K562 (cell line): ENCODE data around the gene SMIM22. TPM values are rescaled to one million over a fixed set of nuclear protein-coding genes. Genes with fewer than 3 reads are reported as not detected.

Source experiments
- ATAC-seq: fragments of 200-7000 bp; cut with Tn5 transposase; 3 replicates; pipeline ENCODE4 v1.9.1; 2020; ENCODE audit warnings: moderate library complexity
- BruUV-seq: library from RNA; stranded (reverse); fragments of 400-500 nt; replicated peaks from 2 replicates; lab custom pipeline; 2021; lab: Mats Ljungman, UMichigan
- CTCF ChIA-PET: fragments of 300-600 bp; formaldehyde crosslinking; extraction: SDS; loops from one replicate; lab custom pipeline; 2021; ENCODE audit warnings: low intra/inter-chr PET ratio; lab: Yijun Ruan, JAX
- POLR2A ChIA-PET: fragments of 300-600, 350-650 bp; sonication (Branson Sonifier 250); formaldehyde crosslinking; extraction: SDS; loops from one replicate; lab custom pipeline; 2021; ENCODE audit warnings: antibody characterized with exemption, inconsistent platforms; lab: Yijun Ruan, JAX
- DNase-seq, 4 experiments: peaks; one replicate each; pipeline versions ENCODE4 v3.0.0 to v3.0.0-alpha.2; 2011 to 2018; ENCODE audit warnings: low spot score in 3 of 4, mixed read lengths in 3 of 4; ENCODE audit errors: extremely low read depth in 1 of 4
- FAIRE-seq: peaks from 2 replicates; lab custom pipeline; 2011; peaks lifted over from hg19 to GRCh38; lab: Jason Lieb, UNC
- H2AFZ ChIP-seq: 2 replicates; pipeline ENCODE4 v1.6.0; 2011; ENCODE audit warnings: low read depth, low read length, control low read depth, inconsistent platforms
- H3K27ac ChIP-seq: fragments of 200-600 bp; 3 replicates; pipeline ENCODE4 v1.8.0; 2011; ENCODE audit warnings: low read depth, mild to moderate bottlenecking, control low read depth, inconsistent platforms, low read length, moderate library complexity, mixed read lengths; ENCODE audit errors: extremely low read depth
- H3K27me3 ChIP-seq, 2 experiments: fragments of 300-600 bp in 1 of 2; 2 replicates in 1 of 2; 3 replicates in 1 of 2; pipeline versions ENCODE4 v1.6.0 to v1.8.0; 2011; ENCODE audit warnings: inconsistent platforms in 2 of 2, low read length in 2 of 2, mild to moderate bottlenecking in 1 of 2, mixed read lengths in 1 of 2, moderate library complexity in 1 of 2; ENCODE audit not compliant: control insufficient read depth in 2 of 2, insufficient read depth in 2 of 2
- H3K36me3 ChIP-seq: fragments of 300-600 bp; 3 replicates; pipeline ENCODE4 v1.8.0; 2011; ENCODE audit warnings: mild to moderate bottlenecking, low read length, inconsistent platforms; ENCODE audit not compliant: control insufficient read depth, insufficient read depth
- H3K4me1 ChIP-seq, 2 experiments: fragments of 200-600 bp in 1 of 2; replicated peaks in 1 of 2; 2 replicates in 1 of 2; 3 replicates in 1 of 2; pipeline versions ENCODE4 v1.5.1 to v1.8.0; 2011; ENCODE audit warnings: inconsistent platforms in 2 of 2, low read length in 2 of 2, mild to moderate bottlenecking in 1 of 2, mixed read lengths in 1 of 2, moderate library complexity in 1 of 2; ENCODE audit not compliant: control insufficient read depth in 2 of 2, insufficient read depth in 2 of 2
- H3K4me2 ChIP-seq: 2 replicates; pipeline ENCODE4 v1.6.1; 2011; ENCODE audit warnings: low read length, control low read depth, inconsistent platforms, mixed read lengths; ENCODE audit not compliant: insufficient read depth
- H3K4me3 ChIP-seq: fragments of 200-600 bp; sonication (generic), shearing (Covaris generic); 2 replicates; pipeline ENCODE4 v1.5.1; 2016; ENCODE audit warnings: control low read depth, inconsistent platforms
- H3K79me2 ChIP-seq: fragments of 200-600 bp; 3 replicates; pipeline ENCODE4 v1.8.0; 2011; ENCODE audit warnings: low read length, inconsistent platforms; ENCODE audit not compliant: control insufficient read depth, insufficient read depth
- H3K9ac ChIP-seq, 2 experiments: 2 replicates each; pipeline versions ENCODE4 v1.6.0 to v1.6.1; 2011; ENCODE audit warnings: low read depth in 2 of 2, low read length in 2 of 2, control low read depth in 1 of 2, inconsistent platforms in 1 of 2, mild to moderate bottlenecking in 1 of 2, mixed read lengths in 1 of 2; ENCODE audit not compliant: insufficient read depth in 1 of 2
- H3K9me1 ChIP-seq: one replicate; pipeline ENCODE4 v1.6.0; 2011; ENCODE audit warnings: inconsistent platforms, mild to moderate bottlenecking, low read length, moderate library complexity; ENCODE audit not compliant: control insufficient read depth, insufficient read depth
- H3K9me3 ChIP-seq: replicated peaks from 2 replicates; pipeline ENCODE4 v1.5.1; 2011; ENCODE audit warnings: low read depth, low read length, inconsistent platforms; ENCODE audit not compliant: control insufficient read depth, insufficient read depth
- H4K20me1 ChIP-seq: replicated peaks from 2 replicates; pipeline ENCODE4 v1.6.1; 2011; ENCODE audit warnings: low read length, inconsistent platforms, mixed read lengths; ENCODE audit not compliant: control insufficient read depth, insufficient read depth
- BHLHE40 ChIP-seq: IDR thresholded peaks from 2 replicates; pipeline ENCODE4 v1.6.1; 2011; ENCODE audit warnings: low read length, improper control_type of control experiment
- CHD4 ChIP-seq: fragments of 200-600 bp; sonication (generic); IDR thresholded peaks from 3 replicates; pipeline ENCODE4 v1.6.1; 2012; ENCODE audit warnings: low read depth, mild to moderate bottlenecking, mixed read lengths, low read length, inconsistent platforms; ENCODE audit not compliant: insufficient read depth, insufficient replicate concordance, poor library complexity, severe bottlenecking
- FOSL1 ChIP-seq: fragments of 200-800 bp; sonication (Bioruptor generic); conservative IDR thresholded peaks from 2 replicates; pipeline ENCODE4 v1.6.1; 2016; ENCODE audit warnings: missing genetic modification characterization, missing compliant biosample characterization
- MECOM ChIP-seq: fragments of 250-450 bp; sonication (Bioruptor Pico); IDR thresholded peaks from 2 replicates; pipeline ENCODE4 v1.8.0; 2022; ENCODE audit warnings: inconsistent platforms
- NBN ChIP-seq: fragments of 450-650 bp; IDR thresholded peaks from 2 replicates; pipeline ENCODE4 v1.6.1; 2016; ENCODE audit warnings: low read depth, mild to moderate bottlenecking
- NR1H2 ChIP-seq: sonication (generic); formaldehyde crosslinking; IDR thresholded peaks from 2 replicates; pipeline ENCODE4 v1.4.0; 2020; ENCODE audit warnings: mild to moderate bottlenecking, missing genetic modification reagents
- POLR3G ChIP-seq: IDR thresholded peaks from 2 replicates; pipeline ENCODE4 v1.6.1; 2011; ENCODE audit not compliant: insufficient read length, insufficient replicate concordance; ENCODE audit errors: extremely low read depth
- RAD51 ChIP-seq: fragments of 450-650 bp; IDR thresholded peaks from 2 replicates; pipeline ENCODE4 v1.7.1; 2016; ENCODE audit warnings: low read depth, mild to moderate bottlenecking, borderline replicate concordance
- RNF2 ChIP-seq: sonication (generic); IDR thresholded peaks from 2 replicates; pipeline ENCODE4 v1.6.1; 2016
- SMAD2 ChIP-seq: fragments of 150-350 bp; IDR thresholded peaks from 2 replicates; pipeline ENCODE4 v1.6.1; 2014; ENCODE audit warnings: low read depth, mild to moderate bottlenecking, low read length
- SMAD3 ChIP-seq: fragments of 450-650 bp; formaldehyde crosslinking; conservative IDR thresholded peaks from 2 replicates; pipeline ENCODE4 v1.4.0; 2020; ENCODE audit warnings: mild to moderate bottlenecking
- SNRNP70 ChIP-seq: fragments of 200-400 bp; formaldehyde crosslinking; optimal IDR thresholded peaks from 2 replicates; pipeline ENCODE3; 2017; ENCODE audit warnings: low read depth, low read length
- TOE1 ChIP-seq, 2 experiments: fragments of 450-650 bp in 1 of 2; sonication (generic) in 1 of 2; formaldehyde crosslinking in 1 of 2; IDR thresholded peaks; 2 replicates each; pipeline versions ENCODE4 v1.7.1 to v1.8.0; 2016 to 2022; ENCODE audit warnings: borderline replicate concordance in 2 of 2, mild to moderate bottlenecking in 2 of 2, antibody characterized with exemption in 1 of 2, inconsistent platforms in 1 of 2, low read depth in 1 of 2, missing genetic modification reagents in 1 of 2, moderate library complexity in 1 of 2
- ZNF140 ChIP-seq: fragments of 250-450 bp; sonication (Bioruptor Pico); IDR thresholded peaks from 2 replicates; pipeline ENCODE4 v1.8.0; 2021; ENCODE audit warnings: moderate library complexity, mild to moderate bottlenecking, inconsistent platforms
- ZNF551 ChIP-seq: fragments of 250-450 bp; sonication (Bioruptor Pico); IDR thresholded peaks from 2 replicates; pipeline ENCODE4 v1.5.0; 2021; ENCODE audit warnings: mild to moderate bottlenecking, moderate library complexity
- WGBS: fragments of 100-300 bp; shearing (Covaris generic); methylation state at CpG from one replicate; pipeline ENCODE4 v1.1.6; 2016; ENCODE audit warnings: low coverage, mixed read lengths; ENCODE audit not compliant: insufficient coverage; ENCODE audit errors: missing lambda C conversion rate; 5-methylcytosine and 5-hydroxymethylcytosine counted together
- in situ Hi-C: fragments of 300-500 bp; cut with MboI; formaldehyde crosslinking; loops from 4 replicates; pipeline ENCODE4 v1.15.0; 2018; ENCODE audit warnings: inconsistent platforms, mixed read lengths
- intact Hi-C: fragments of 100-400 bp; cut with micrococcal nuclease; formaldehyde crosslinking; loops from 2 replicates; pipeline ENCODE4 v1.14.2; 2022
- polyA plus RNA-seq, 8 experiments: library from polyadenylated mRNA; depleted of rRNA in 4 of 8; stranded (reverse) in 5 of 8; unstranded in 3 of 8; fragments of >200 nt; fragmentation: Nextera tagmentation in 2 of 8; fragmentation: Illumina TruSeq in 1 of 8; extraction: Ambion mirVana in 2 of 8; extraction: Trizol in 1 of 8; gene quantifications; 2 replicates each; pipeline versions ENCODE4 v1.2.1 to v1.2.3, GENCODE V29; 2011 to 2014; ENCODE audit warnings: inconsistent platforms in 1 of 8, missing spikeins in 1 of 8
- total RNA-seq, 7 experiments: library from RNA; depleted of rRNA in 6 of 7; stranded (reverse); fragments of >200 nt in 6 of 7; fragmentation: Illumina TruSeq in 2 of 7; extraction: Trizol in 2 of 7; gene quantifications; 2 replicates each; pipeline versions ENCODE4 v1.2.1 to v1.2.3, GENCODE V29; 2011 to 2021; ENCODE audit warnings: low replicate concordance in 1 of 7
- TF ChIP-seq, protein P1 (sequence below): fragments of 150-350 bp; conservative IDR thresholded peaks from 2 replicates; pipeline ENCODE4 v1.6.1; 2014; ENCODE audit warnings: low read length
- TF ChIP-seq, protein P2 (sequence below): fragments of 450-650 bp; formaldehyde crosslinking; IDR thresholded peaks from 2 replicates; pipeline ENCODE4 v1.4.0; 2020; ENCODE audit warnings: mild to moderate bottlenecking, mixed read lengths

Gene SMIM22
- total and polyA plus RNA-seq, 9 of the 15 experiments (the other 6 are each of a cell fraction or from before 2014, with no cell fraction given): not detected

DNA sequence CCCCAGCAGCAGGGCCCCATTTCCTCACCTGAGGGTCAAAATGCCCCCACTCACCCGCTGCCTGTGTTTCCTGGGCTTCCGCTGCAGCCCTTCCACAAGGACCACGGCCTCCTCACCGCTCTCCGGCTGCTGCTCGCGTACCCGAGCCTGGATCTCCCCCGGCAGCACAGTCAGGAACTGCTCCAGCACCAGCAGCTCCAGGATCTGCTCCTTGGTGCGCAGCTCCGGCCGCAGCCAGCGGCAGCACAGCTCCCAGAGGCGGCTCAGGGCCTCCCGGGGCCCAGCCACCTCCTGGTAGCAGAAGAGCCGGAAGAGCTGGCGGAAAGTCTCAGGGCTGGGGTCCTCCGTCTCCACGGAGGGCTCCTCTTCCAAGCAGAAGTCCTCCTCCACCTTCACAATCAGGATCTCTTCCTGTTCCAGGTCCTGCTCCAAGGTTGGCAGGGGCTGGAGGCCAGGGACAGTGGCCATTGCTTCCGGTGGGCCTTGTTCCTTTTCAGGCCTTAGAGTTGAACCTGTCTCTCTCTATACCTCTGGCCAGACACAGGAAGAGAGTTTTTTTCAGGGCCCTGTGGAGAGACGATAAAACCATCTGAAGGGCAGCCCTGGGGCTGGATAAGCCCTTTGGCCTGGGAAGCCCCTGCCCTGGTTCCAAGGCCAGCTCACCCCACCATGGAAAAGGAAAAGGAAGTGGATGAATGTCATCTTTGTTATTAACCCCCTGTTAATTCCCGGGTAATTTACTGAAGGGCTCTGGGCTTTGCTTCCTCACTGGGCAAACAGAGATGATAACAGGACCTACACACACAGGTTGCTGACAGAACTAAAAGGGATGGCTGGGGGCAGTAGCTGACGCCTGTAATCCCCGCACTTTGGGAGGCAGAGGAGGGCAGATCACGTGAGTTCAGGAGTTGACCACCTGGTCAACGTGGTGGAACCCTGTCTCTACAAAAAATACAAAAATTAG, 29.4 kb upstream of the SMIM22 start:
- H3K27me3 ChIP-seq: no peaks in the 10 kb centered on the region
- peak overlapping the region; percentile 84; the same call in 1 of the 2 replicates for H2AFZ ChIP-seq
- H3K36me3 ChIP-seq: peaks cover 38% of the 10 kb centered on the region; the same call in 2 of the 3 replicates
- H3K4me1 ChIP-seq: peaks cover 21 to 50% of the 10 kb centered on the region in 2 experiments
- H3K9me1 ChIP-seq: no peaks in the 10 kb centered on the region
- ChIA-PET CTCF (no interaction called here), POLR2A (interaction anchor here (1.3 kb wide), 2 partner anchors 10 to 31 kb away, joined by 3 to 9 read pairs; partner anchors contain the start of genes ANKS3 and DNAAF8)
- H3K27ac ChIP-seq: peak overlapping the region; percentile 84; the same call in 2 of the 3 replicates
- intact Hi-C loops: loop anchor here (2.0 kb wide), 1 partner anchor 81 kb away; the partner anchor contains the start of genes GLYR1 and UBN1
- BruUV-seq: no TSS peak
- H3K4me3 ChIP-seq: peak overlapping the region; percentile 94
- no peaks in the 10 kb centered on the region for H3K9me3 ChIP-seq
- no peak for FAIRE-seq
- in situ Hi-C loops: no loop called here
- H3K9ac ChIP-seq: peak overlapping the region; percentile 88 to 97
- 71% methylated on average over 21 of the region's 26 CpGs for WGBS
- H4K20me1 ChIP-seq: no peaks in the 10 kb centered on the region
- DNase-seq: no peak
- H3K4me2 ChIP-seq: peak overlapping the region; percentile 82
- H3K79me2 ChIP-seq: peaks cover 21% of the 10 kb centered on the region
- ATAC-seq: no peak
- no peak for TF ChIP-seq FOSL1 (tag)
- no peak for TF ChIP-seq NR1H2
- TF ChIP-seq NBN: no peak
- peak; percentile 65; the same call in 1 of the 2 replicates for TF ChIP-seq BHLHE40
- no peak for TF ChIP-seq POLR3G
- TF ChIP-seq SMAD3: no peak
- TF ChIP-seq SMAD2: no peak
- TF ChIP-seq MECOM (CRISPR knock-in tag): no peak
- TF ChIP-seq, protein P1, sequence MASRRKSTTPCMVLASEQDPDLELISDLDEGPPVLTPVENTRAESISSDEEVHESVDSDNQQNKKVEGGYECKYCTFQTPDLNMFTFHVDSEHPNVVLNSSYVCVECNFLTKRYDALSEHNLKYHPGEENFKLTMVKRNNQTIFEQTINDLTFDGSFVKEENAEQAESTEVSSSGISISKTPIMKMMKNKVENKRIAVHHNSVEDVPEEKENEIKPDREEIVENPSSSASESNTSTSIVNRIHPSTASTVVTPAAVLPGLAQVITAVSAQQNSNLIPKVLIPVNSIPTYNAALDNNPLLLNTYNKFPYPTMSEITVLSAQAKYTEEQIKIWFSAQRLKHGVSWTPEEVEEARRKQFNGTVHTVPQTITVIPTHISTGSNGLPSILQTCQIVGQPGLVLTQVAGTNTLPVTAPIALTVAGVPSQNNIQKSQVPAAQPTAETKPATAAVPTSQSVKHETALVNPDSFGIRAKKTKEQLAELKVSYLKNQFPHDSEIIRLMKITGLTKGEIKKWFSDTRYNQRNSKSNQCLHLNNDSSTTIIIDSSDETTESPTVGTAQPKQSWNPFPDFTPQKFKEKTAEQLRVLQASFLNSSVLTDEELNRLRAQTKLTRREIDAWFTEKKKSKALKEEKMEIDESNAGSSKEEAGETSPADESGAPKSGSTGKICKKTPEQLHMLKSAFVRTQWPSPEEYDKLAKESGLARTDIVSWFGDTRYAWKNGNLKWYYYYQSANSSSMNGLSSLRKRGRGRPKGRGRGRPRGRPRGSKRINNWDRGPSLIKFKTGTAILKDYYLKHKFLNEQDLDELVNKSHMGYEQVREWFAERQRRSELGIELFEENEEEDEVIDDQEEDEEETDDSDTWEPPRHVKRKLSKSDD: no peak
- no peak for TF ChIP-seq CHD4
- peak; percentile 41; the same call in 1 of the 2 replicates for TF ChIP-seq RAD51
- TF ChIP-seq SNRNP70: no peak
- no peak for TF ChIP-seq ZNF140 (CRISPR knock-in tag)
- peak; percentile 72; the same call in 1 of the 2 replicates for TF ChIP-seq TOE1 (IDR thresholded peaks at IDR 0.05; ENCODE audit: borderline replicate concordance)
- no peak for TF ChIP-seq TOE1 (CRISPR knock-in tag; IDR thresholded peaks at IDR 0.05; ENCODE audit: borderline replicate concordance, low read depth)
- TF ChIP-seq ZNF551 (CRISPR knock-in tag): no peak
- TF ChIP-seq, protein P2, sequence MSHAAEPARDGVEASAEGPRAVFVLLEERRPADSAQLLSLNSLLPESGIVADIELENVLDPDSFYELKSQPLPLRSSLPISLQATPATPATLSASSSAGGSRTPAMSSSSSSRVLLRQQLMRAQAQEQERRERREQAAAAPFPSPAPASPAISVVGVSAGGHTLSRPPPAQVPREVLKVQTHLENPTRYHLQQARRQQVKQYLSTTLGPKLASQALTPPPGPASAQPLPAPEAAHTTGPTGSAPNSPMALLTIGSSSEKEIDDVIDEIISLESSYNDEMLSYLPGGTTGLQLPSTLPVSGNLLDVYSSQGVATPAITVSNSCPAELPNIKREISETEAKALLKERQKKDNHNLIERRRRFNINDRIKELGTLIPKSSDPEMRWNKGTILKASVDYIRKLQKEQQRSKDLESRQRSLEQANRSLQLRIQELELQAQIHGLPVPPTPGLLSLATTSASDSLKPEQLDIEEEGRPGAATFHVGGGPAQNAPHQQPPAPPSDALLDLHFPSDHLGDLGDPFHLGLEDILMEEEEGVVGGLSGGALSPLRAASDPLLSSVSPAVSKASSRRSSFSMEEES: peak; percentile 53
- TF ChIP-seq RNF2: no peak
